ENCODE measurements around the gene DCD. TPM values are rescaled to one million over a fixed set of nuclear protein-coding genes. Genes with fewer than 3 reads are reported as not detected.

The DCD gene
- total and polyA plus RNA-seq, 9 of the 15 experiments (the other 6 are each of a cell fraction or from before 2014, with no cell fraction given): not detected

DNA sequence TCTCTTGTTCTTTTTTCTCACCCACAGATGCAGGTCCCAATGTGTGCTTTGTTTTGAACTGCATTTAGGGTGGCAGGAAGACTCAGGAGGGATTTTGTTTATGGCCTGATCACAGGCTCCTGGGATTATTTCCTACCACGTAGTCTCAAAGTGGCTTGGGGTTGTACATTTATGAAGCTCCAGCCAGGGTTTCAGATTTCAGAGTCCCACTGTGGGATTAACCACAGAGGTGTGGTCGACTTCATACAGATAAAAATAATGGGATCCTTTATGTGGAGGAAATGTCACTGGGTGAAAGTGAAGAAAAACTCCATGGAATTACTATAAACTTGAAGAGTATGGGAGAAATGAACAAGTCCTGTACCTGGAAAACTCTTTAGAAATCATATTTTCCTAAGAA lies 45.5 kb downstream of the DCD start:
- TF ChIP-seq SRF (CRISPR knock-in tag; IDR thresholded peaks at IDR 0.05): no peak
- TF ChIP-seq DMBX1 (CRISPR knock-in tag; IDR thresholded peaks at IDR 0.05; ENCODE audit: borderline replicate concordance): no peak
- TF ChIP-seq MTF1 (CRISPR knock-in tag; IDR thresholded peaks at IDR 0.05; ENCODE audit: borderline replicate concordance): no peak
- no peak for TF ChIP-seq TFAM (CRISPR knock-in tag; conservative IDR thresholded peaks at IDR 0.05)
- no peak for TF ChIP-seq TCF7L2 (IDR thresholded peaks at IDR 0.05; ENCODE audit: low read depth, low read length)
- TF ChIP-seq PTBP1 (IDR thresholded peaks at IDR 0.05; ENCODE audit: low read depth, low read length): no peak
- TF ChIP-seq, protein P1, sequence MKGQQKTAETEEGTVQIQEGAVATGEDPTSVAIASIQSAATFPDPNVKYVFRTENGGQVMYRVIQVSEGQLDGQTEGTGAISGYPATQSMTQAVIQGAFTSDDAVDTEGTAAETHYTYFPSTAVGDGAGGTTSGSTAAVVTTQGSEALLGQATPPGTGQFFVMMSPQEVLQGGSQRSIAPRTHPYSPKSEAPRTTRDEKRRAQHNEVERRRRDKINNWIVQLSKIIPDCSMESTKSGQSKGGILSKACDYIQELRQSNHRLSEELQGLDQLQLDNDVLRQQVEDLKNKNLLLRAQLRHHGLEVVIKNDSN (CRISPR knock-in tag; IDR thresholded peaks at IDR 0.05): no peak
- TF ChIP-seq ZNF57 (CRISPR knock-in tag; IDR thresholded peaks at IDR 0.05): no peak
- no peak for TF ChIP-seq CCNT2 (IDR thresholded peaks at IDR 0.05; ENCODE audit: borderline replicate concordance, extremely low read depth, insufficient read length, low read depth, low read length)
- ChIA-PET CTCF (ENCODE audit: low intra/inter-chr PET ratio) (interaction anchor here (1.1 to 1.2 kb wide), 2 partner anchors 23 to 471 kb away, joined by 3 to 5 read pairs; no protein-coding TSS in a partner anchor), POLR2A (no interaction called here)
- Histone ChIP-seq H3K27ac (ENCODE audit: extremely low read depth, low read depth, low read length) (no peak overlapping the region), H4K20me1 (replicated peaks; ENCODE audit: control insufficient read depth, insufficient read depth, low read length) (no peaks in the 10 kb centered on the region; the same call in 1 of the 2 replicates), H3K4me2 (ENCODE audit: insufficient read depth, low read length) (no peak overlapping the region), H3K36me3 (ENCODE audit: control insufficient read depth, insufficient read depth, low read length) (no peaks in the 10 kb centered on the region), H3K4me1 (replicated peaks in 1 of 2; ENCODE audit: control insufficient read depth in 2 of 2, insufficient read depth in 2 of 2, low read length in 2 of 2) (no peaks in the 10 kb centered on the region; a peak in 2 of 5 replicates), H3K9me1 (ENCODE audit: control insufficient read depth, insufficient read depth, low read length) (no peaks in the 10 kb centered on the region), H3K9ac (ENCODE audit: insufficient read depth in 1 of 2, low read depth in 2 of 2, low read length in 2 of 2) (no peak overlapping the region), H3K9me3 (replicated peaks; ENCODE audit: control insufficient read depth, insufficient read depth, low read depth, low read length) (no peaks in the 10 kb centered on the region), H2AFZ (ENCODE audit: low read depth, low read length) (no peak overlapping the region), H3K4me3 (no peak overlapping the region), H3K27me3 (ENCODE audit: control insufficient read depth in 2 of 2, insufficient read depth in 2 of 2, low read length in 2 of 2) (peaks cover 0 to 5% of the 10 kb centered on the region in 2 experiments; a peak in 3 of 5 replicates), H3K79me2 (ENCODE audit: control insufficient read depth, insufficient read depth, low read length) (no peaks in the 10 kb centered on the region)
- no peak for ATAC-seq
- intact Hi-C loops (cut with micrococcal nuclease): loop anchor here (5.0 to 10.0 kb wide), 2 partner anchors 55 to 352 kb away; no protein-coding TSS in a partner anchor
- no peak for FAIRE-seq
- BruUV-seq (replicated peaks): no TSS peak
- 6% methylated on average over 2 of the region's 2 CpGs for WGBS (ENCODE audit: insufficient coverage, low coverage, missing lambda C conversion rate)
- DNase-seq (ENCODE audit: extremely low read depth in 1 of 4, low spot score in 3 of 4): no peak
- in situ Hi-C loops (cut with MboI): no loop called here
